DOHH2 (cell line): ENCODE data around the gene POLR2I.

Experiments used
- CTCF ChIP-seq: fragments of 200-600 bp; sonication (generic); IDR thresholded peaks from one replicate; pipeline ENCODE4 v1.5.1; 2014; ENCODE audit warnings: antibody characterized with exemption, mild to moderate bottlenecking, low read depth, low read length; ENCODE audit not compliant: poor library complexity, severe bottlenecking
- EZH2phosphoT487 ChIP-seq: fragments of 200-600 bp; sonication (generic); IDR thresholded peaks from 2 replicates; pipeline ENCODE4 v1.6.1; 2017; ENCODE audit warnings: borderline replicate concordance, mild to moderate bottlenecking, antibody characterized with exemption, low read length, moderate library complexity, mixed read lengths

- TF ChIP-seq CTCF: no peak
- no peak for TF ChIP-seq EZH2phosphoT487
Measured at GRCh38 chr19:36081894-36082293, 32.8 kb downstream of the POLR2I start.
